Stimulated activated CD4-positive, alpha-beta T cell treated with anti-CD3 and anti-CD28 coated beads, Interleukin-2, amount 100 ng/mL, for 24 hours (primary cell): ENCODE measurements around the gene SHC1.

ENCODE experiments used
- DNase-seq, 2 donors: peaks; one replicate each; pipeline ENCODE4 v3.0.0-alpha.2; 2020

SHC1 gene, protein sequence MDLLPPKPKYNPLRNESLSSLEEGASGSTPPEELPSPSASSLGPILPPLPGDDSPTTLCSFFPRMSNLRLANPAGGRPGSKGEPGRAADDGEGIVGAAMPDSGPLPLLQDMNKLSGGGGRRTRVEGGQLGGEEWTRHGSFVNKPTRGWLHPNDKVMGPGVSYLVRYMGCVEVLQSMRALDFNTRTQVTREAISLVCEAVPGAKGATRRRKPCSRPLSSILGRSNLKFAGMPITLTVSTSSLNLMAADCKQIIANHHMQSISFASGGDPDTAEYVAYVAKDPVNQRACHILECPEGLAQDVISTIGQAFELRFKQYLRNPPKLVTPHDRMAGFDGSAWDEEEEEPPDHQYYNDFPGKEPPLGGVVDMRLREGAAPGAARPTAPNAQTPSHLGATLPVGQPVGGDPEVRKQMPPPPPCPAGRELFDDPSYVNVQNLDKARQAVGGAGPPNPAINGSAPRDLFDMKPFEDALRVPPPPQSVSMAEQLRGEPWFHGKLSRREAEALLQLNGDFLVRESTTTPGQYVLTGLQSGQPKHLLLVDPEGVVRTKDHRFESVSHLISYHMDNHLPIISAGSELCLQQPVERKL

DNA sequence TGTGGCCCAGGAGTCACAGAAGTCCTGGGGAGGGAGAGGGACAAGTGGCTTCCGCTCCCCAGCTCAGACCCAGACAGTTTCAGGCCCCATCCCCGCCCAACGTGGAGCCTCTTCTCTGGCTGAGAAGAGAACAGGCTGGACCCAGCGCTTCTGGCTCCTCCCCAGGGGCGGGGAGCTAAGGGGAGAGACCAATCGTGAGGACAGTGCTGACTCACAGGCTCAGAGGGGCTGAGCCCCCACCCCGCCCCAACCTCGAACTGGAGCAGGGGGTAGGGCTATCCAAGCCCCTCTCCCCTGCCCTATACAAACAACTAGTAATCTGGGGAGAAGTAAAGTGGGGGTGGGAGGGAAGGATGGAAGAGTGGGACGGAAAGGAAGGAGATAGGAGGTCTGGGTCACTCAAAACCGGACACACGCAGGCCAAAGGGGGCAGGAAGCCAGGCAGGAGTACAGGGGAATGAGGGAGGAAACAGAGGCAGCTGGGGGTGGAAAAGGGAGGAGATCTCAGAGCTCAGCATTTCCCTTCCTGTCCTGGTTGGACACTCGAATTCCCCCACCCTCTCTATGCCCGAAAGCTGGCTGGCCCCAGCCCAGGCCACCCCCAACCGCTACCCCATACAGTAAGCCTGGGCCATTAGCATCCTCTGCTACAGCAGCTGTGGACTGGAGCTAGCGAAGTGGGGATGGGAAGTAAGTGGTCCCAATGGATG is at the start of gene SHC1:
TSS of gene SHC1 (minus strand) at position 117 of the 710 bp plus-strand sequence. CDS start 221 bp downstream, outside the sequence.
- DNase-seq = peak; percentile 47 to 61

DNA sequence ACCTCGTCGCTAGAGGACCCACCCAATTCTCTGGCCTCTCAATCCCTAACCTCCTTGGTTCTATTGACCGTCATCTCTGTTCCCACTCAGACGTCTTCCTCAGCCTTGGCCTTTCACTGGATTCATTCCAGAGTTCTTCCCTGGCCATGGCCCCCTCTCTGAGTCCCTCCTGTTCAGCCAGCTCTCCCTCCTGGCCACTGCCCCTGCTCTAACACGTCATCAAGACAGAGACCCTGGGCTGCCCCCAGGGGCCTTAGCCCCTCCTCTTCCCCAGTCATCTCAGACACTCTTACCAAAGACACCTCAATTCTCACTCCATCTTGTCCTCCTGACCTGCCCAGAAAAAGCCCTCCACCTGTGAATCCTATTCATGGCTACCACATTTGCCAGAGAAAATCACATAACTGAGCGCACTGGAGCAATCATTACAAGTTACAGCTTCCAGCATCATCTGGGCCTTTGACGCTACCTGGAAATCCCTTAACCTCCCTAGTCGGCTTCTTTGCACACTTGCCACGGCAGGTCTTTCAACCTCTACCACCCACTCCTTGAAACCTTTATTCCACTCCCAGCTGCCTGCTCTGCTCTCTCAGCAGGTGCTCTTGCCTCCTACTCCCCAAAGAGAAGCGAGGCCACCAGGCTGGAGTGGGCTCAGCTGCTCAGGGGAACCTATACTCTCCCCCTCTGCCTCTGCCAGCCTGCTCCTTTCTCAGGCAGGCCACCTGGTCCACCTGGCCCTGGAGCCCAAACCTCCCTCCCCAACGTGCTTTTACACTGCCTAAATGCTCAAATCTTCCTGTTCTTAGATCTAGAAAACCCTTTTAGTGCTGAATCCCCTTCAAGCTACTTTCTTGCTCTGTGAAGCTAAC is 49.1 kb upstream of the SHC1 start:
- DNase-seq = no peak

DNA sequence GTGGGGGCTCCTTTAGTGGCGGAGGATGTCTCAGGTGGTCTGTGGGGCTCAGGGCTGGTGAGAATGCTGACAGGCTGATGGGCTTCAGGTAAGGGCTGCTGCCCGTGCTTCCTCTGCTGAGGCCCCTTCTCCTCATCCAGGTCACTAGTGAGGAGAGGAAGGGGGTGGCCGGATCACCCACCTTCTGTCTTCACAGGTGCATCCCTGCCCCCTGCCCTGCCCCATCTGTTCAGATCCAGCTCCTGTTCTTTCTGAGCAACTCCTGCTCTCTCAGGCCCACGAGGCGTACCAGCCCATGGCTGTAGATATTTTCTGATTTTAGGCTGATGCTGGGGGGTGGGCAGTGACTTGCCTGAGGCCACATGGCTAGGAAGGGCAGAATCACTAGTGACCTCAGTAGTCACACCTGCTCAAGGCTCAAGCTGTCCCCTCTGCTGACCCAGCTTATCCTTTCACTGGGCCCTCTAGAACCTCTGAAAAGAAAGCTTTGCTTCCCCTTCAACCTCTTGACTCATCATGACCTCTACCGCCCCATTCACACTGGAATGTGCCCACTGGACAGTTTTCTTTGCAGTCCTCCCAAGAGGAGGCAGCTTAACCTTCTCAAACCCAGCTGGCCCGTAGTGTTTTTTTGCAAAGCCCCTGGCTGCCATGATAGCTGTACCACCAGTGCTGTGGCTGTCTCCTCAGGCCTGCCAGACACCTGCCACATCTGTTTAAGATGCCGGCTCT is 48.2 kb upstream of the SHC1 start:
- no peak for DNase-seq

DNA sequence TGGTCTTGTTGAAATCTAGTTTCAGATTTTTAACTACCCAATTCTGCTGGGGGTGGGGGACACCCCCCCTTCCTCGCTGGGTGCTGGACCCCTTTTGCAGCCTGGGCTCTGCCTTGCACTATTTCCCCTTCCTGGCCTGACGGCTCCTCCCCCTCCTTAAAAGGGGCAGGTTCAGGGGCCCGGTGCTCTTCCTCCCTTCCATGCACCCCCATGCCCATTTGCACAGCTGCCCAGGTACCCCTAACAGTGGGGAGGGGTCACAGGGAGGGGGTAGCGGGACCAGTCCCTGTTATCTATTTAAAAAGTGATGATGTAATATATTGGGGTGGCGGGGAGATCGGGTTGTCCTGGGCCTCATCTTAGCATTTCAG is 47.4 kb upstream of the SHC1 start:
- DNase-seq = no peak

DNA sequence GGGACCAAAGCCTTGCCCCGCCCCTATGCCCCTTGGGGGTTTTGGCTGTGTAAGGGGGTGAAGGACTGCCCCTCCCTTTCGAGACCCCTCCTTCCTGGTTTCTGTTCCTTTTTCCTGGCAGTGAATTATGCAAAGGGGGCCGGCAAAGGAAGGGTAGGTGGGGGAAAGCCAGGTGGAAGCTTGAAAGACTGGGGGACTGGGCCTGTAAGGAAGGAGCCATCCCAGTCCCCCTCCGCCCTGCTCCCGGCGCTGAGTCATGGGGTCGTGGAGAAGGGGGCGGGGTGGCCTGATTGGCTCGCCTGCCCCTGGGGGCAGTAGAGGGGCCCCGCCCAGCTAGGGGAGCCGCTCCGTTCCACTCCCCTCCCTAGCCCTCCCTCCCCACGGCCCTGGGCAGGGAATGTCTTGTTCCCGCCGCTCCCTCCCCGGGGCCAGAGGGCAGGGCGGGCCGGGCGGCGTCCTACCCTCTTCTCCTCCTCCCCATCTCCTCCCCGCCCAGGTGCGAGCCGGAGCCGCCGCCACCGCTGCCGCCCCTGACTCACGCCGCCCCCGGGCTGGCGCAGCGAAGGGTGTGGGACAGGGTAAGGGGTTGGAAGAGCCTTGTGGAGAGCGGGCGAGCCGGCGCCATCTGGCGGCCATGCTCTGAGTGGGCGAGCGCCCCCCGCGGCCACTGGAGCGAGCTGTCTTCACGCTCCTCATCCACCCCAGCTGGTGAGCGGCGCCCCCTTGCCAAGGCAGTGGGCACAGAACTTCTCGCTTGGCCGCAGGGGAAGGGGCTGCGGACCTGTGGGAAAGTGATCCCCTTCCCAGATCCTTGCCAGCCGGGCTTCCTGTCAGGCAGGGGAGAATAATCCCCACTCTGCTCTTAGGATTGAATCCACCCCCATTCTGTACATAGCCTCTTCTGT is 46.7 kb upstream of the SHC1 start:
- peak; percentile 92 to 94 for DNase-seq

DNA sequence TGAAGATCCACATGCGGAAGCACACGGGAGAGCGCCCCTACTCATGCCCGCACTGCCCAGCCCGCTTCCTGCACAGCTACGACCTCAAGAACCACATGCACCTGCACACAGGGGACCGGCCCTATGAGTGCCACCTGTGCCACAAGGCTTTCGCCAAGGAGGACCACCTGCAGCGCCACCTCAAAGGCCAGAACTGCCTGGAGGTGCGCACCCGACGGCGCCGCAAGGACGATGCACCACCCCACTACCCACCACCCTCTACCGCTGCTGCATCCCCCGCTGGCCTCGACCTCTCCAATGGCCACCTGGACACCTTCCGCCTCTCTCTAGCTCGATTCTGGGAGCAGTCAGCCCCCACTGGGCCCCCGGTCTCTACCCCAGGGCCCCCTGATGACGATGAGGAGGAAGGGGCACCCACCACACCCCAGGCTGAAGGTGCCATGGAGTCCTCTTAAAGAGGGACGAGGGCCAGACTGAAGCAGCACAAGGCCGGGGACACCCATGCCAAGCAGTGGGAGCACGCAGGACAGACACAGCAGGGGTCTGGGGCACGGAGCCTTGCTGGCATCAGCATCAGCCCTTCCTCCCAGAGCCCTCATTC is 45.8 kb upstream of the SHC1 start:
- DNase-seq = no peak

DNA sequence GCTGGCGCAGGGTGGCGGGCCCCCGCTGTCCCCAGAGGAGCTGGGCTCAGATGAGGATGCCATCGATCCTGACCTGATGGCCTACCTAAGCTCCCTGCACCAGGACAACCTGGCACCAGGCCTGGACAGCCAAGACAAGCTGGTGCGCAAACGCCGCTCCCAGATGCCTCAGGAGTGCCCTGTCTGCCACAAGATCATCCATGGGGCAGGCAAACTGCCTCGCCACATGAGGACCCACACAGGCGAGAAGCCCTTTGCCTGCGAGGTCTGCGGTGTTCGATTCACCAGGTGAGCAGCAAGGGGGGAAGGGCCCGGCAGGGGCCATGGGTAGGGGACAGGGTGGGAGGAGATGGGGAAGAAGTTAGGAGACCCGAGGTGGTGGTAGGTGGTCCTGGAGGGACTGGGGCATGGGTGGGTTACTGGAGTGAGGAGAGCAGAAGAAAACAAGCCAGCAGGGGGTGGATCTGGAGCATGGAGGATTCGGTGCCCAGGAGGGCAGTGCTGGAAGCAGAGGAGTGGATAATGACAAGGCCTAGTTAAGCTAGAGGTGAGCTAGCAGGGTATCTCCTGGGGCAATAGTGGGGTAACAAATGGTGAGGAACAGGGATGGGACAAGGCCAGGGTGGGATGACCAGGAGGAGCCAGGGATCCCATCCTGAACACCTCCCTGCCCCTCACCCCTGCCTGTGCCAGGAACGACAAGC is 45.1 kb upstream of the SHC1 start:
- no peak for DNase-seq

DNA sequence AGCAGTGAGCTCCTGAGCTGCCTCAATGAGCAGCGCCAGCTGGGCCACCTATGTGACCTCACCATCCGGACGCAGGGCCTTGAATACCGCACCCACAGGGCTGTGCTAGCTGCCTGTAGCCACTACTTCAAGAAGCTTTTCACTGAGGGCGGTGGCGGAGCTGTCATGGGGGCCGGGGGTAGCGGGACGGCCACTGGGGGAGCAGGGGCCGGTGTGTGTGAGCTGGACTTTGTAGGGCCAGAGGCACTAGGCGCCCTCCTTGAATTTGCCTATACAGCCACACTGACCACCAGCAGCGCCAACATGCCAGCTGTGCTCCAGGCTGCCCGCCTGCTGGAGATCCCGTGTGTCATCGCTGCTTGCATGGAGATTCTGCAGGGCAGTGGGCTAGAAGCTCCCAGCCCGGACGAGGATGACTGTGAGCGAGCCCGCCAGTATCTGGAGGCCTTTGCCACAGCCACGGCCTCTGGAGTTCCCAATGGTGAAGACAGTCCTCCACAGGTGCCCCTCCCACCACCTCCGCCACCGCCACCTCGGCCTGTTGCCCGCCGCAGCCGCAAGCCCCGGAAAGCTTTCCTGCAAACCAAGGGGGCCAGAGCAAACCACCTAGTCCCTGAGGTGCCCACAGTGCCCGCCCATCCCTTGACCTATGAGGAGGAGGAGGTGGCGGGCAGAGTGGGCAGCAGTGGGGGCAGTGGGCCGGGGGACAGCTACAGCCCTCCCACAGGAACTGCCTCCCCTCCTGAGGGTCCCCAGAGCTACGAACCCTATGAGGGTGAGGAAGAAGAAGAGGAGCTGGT is 44.4 kb upstream of the SHC1 start:
- DNase-seq = no peak

DNA sequence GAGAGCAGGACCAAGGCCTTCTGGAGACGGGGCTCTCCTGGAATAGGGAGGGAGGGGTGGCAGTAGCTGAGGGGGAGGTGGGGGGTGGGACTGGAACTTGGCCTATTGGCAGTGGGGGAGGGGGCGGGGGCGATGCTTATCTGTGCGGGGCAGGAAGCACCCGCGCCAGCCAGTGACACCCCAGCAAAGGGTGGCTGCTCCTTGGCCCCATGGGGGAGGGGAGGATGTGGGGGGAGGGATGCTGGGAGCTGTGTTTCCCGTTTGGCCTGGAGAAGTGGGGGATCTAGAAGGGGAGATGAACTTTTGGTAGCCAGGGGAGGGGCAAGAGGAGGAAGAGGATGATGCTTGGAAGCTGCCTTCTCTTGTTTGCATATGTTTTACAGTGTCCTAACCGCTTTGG is 43.1 kb upstream of the SHC1 start:
- DNase-seq = no peak

DNA sequence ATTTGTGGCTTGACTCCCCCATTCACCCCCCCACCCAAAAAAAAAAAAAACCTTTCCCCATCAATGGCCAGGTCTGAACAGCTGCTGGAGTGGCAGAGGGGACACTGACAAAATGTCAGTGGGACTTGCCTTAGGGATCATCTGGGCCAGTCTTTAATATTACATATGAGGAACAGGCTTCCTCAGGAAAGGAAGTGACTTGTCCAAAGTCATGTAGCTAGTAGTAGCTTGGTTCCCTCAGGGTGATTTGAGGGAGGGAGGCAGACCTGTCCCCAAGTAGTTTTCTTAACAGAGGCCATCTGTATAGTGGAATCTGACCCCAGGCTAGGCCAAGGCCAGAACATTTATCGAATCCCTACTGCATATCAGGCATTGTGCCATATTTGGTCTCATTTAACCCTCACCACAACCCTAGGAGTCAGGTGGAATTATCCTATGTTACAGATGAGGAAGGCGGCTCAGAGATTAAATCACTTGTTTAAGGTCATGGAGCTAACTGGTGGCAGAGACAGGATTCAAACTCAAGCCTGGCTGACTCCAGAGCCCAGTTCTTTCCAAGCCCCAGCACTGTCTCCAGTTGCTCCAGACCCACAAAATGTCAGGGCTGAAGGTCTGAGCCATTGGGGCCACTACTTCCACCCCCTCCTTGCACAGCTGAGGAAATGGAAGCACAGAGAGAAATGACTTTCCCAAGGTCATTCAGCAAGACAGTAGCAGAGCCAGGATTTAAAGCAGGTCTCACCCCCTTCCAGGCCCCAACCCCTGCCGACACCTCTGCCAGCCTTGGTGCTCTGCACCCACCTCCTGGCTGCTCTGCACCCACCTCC is 42.4 kb upstream of the SHC1 start:
- no peak for DNase-seq

DNA sequence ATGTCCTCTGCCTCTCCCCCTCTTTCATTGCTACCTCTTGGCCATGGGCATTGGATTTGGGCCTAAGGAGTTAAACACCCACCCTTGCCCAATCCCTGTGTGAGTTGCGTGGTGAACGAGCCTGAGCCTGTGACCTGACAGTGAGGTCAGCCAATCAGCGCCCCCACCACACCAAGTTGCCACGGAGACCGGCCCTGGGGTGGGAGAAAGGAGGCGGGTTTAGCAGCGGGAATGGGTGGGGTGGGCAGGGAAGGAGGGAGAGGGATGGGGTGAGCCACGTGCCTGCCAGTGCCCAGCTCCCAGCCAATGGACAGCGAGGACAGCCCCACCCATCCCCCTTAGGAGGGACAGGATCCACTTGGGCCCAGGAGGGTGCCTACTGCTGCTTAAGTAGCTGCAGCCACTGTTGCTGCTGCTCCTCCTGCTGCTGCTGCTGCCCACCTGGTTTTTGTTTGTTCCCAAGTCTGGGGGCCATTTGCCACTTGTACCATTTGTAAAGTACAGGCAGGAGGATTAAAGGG is 41.5 kb upstream of the SHC1 start:
- DNase-seq = peak in 1 of 2 donors; percentile 58

DNA sequence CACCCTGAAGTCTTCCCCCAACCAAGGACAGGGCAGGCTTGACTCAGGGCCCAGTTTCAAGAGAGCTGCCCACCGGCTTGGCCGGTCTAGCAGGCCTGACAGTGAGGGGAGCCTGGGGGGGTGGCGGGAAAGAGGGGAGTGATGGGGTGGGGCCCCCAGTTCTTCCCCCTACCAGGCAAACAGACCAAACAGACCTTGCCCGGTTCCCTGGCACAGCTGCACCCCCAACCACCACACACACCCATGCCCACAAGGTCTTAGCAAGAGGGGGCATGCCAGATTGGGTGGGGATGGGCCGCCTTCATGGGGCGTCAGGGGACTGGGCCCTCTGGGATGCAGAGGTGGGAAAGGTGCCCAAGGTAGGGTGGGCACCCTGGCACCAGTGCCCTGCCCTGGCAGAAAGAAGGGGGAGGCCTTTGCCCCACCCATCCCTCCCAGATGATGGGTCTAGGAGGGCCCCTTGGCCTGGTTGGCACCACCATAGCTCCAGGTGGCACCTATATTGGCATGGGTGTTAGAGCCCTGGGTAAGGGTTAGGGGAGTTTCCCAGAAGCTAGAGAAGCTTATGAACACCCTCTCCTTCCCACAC is 41.0 kb upstream of the SHC1 start:
- no peak for DNase-seq

DNA sequence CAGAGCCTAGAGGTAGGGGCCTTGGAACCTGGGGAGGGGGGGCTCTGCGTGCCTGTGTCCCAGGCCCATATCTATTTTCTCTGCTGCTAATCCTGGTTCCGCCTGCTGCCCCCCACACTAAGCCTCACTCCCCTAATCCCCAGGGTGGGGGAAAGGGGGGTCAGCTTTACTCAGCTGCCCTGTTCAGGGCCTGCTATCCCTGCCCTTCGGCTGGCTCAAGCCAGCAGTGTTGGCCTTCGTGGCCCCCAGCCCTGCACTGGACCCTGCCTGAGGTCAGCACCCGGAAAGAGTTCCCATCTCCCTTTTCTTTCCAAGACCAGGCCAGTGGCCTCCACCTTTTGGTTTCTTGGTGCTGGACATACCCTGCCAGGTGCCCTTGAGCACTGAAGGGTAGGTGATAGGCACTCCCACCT is 40.5 kb upstream of the SHC1 start:
- no peak for DNase-seq

DNA sequence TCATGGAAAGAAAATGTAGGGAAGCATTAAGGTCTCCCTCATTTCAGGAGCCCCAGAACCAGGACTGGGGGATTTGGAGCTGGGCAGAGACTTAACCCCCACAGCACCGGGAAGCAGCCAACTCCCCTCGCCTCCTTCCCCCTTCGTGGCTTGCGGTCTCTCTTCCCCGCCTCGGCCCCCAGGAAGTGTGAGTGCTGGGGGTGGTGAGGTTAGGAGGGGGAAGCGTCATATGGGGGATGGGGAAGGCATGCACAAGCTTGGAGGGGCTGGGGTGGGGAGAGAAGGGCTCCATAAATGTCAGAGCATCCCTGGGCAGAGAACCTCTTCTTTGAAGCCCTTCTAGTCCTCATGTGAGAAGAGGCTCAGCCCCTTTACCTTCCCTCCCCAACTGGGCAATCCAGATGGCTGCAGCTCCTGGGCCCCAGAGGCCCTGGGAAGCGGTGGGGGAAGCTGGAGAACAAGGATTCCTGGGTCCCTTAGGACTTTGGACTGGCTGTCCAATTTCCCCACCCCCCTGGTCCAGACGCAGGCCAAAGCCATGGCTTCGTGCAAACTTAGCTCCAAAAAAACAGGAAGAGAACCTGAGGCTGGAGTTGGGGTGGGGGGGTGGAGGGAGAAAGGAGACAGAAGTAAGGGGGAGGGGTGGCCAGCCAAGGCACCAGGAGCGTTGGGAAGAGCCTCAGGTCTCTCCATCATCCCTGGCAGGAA is 39.8 kb upstream of the SHC1 start:
- peak in 1 of 2 donors; percentile 57 for DNase-seq

DNA sequence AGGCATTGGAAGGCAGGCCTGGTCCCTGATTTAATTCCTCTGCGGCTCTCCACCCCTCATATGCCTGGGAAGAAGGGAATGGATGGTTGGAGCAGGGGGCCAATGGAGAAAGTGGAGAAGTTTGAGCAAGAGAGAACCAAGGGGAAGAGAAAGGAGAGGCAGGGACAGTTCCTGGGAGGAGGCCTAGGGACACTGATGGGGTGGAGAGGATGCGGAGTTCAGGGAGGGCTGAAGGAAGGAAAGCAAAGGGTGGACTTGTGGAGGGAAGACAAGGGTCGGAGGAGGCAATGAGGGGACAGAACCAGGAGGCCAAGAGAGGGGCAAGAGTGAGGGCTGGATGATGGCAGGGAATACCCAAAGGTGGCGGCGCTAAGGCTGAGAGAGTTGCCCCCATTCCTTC is 39.2 kb upstream of the SHC1 start:
- no peak for DNase-seq

DNA sequence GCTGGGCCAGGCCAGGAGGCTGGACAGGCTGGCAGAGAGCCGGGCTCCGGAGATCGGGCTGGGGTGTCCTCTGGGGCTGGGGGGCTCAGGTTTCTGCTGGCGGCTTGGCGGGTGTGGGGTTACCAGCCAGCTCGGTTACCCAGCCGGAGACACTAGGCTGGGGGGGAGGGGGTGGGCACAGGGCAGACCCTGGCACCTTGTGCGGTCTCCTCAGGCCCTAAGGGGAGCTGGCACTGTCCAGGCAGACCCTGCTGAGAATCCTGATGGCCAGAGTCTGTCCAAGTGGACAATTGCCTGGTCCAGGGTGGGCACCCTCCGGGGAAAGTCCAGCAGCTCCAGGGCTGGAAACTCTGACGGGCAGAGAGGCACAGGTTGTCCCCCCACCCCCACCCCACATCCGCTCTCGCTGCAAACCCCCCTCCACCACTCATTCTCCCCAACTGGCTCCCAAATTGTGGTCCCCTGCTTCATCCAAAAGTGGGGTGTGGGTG is 38.7 kb upstream of the SHC1 start:
- DNase-seq = peak; percentile 41 to 58
